Astrocyte (in vitro differentiated cells and primary cell): ENCODE results near the gene TFAP2D. TPM values are rescaled to one million over a fixed set of nuclear protein-coding genes. Genes with fewer than 3 reads are reported as not detected.

Experiments used
- DNase-seq: peaks from one replicate; pipeline ENCODE4 v3.0.0-alpha.2; 2010; ENCODE audit warnings: low read depth
- FAIRE-seq: peaks from 2 replicates; lab custom pipeline; 2011; peaks lifted over from hg19 to GRCh38; lab: Jason Lieb, UNC
- H2AFZ ChIP-seq: 2 replicates; pipeline ENCODE4 v1.6.0; 2012; ENCODE audit warnings: low read depth, low read length, inconsistent platforms
- H3K27ac ChIP-seq: 2 replicates; pipeline ENCODE4 v1.5.1; 2011; ENCODE audit warnings: low read depth, low read length, inconsistent platforms
- H3K27me3 ChIP-seq: 2 replicates; pipeline ENCODE4 v1.6.0; 2011; ENCODE audit warnings: low read length, inconsistent platforms; ENCODE audit not compliant: insufficient read depth
- H3K36me3 ChIP-seq: 2 replicates; pipeline ENCODE4 v1.5.1; 2011; ENCODE audit warnings: low read length, inconsistent platforms; ENCODE audit not compliant: insufficient read depth
- H3K4me1 ChIP-seq: 2 replicates; pipeline ENCODE4 v1.5.1; 2011; ENCODE audit warnings: low read length, inconsistent platforms; ENCODE audit not compliant: insufficient read depth
- H3K4me2 ChIP-seq: 2 replicates; pipeline ENCODE4 v1.6.0; 2012; ENCODE audit warnings: low read length, inconsistent platforms
- H3K4me3 ChIP-seq: 2 replicates; pipeline ENCODE4 v1.5.1; 2011; ENCODE audit warnings: low read depth, mild to moderate bottlenecking, low read length, inconsistent platforms; ENCODE audit not compliant: insufficient read depth
- H3K79me2 ChIP-seq: 2 replicates; pipeline ENCODE4 v1.6.0; 2012; ENCODE audit warnings: mild to moderate bottlenecking, low read length, inconsistent platforms; ENCODE audit not compliant: insufficient read depth
- H3K9ac ChIP-seq: 2 replicates; pipeline ENCODE4 v1.6.0; 2012; ENCODE audit warnings: mild to moderate bottlenecking, low read length, inconsistent platforms
- H3K9me3 ChIP-seq: 2 replicates; pipeline ENCODE4 v1.5.1; 2012; ENCODE audit warnings: low read depth, mild to moderate bottlenecking, low read length, inconsistent platforms; ENCODE audit not compliant: insufficient read depth
- H4K20me1 ChIP-seq: 2 replicates; pipeline ENCODE4 v1.6.0; 2012; ENCODE audit warnings: low read length, inconsistent platforms; ENCODE audit not compliant: insufficient read depth
- H3K27ac Mint-ChIP-seq: one replicate; pipeline ENCODE4 v1.8.0; 2021; ENCODE audit warnings: mild to moderate bottlenecking, mixed read lengths; ENCODE audit not compliant: unreplicated experiment
- H3K27me3 Mint-ChIP-seq: one replicate; pipeline ENCODE4 v1.8.0; 2021; ENCODE audit warnings: low read depth, mixed read lengths; ENCODE audit not compliant: unreplicated experiment
- H3K36me3 Mint-ChIP-seq: one replicate; pipeline ENCODE4 v1.8.0; 2021; ENCODE audit warnings: low read depth, mixed read lengths; ENCODE audit not compliant: unreplicated experiment
- H3K4me1 Mint-ChIP-seq: one replicate; pipeline ENCODE4 v1.8.0; 2021; ENCODE audit warnings: low read depth, mixed read lengths; ENCODE audit not compliant: unreplicated experiment
- H3K4me3 Mint-ChIP-seq: one replicate; pipeline ENCODE4 v1.8.0; 2021; ENCODE audit warnings: mild to moderate bottlenecking, moderate library complexity, mixed read lengths; ENCODE audit not compliant: unreplicated experiment
- H3K9me3 Mint-ChIP-seq: one replicate; pipeline ENCODE4 v1.8.0; 2021; ENCODE audit warnings: mild to moderate bottlenecking, mixed read lengths; ENCODE audit not compliant: unreplicated experiment
- CTCF ChIP-seq: IDR thresholded peaks from 2 replicates; pipeline ENCODE4 v1.5.1; 2011; ENCODE audit warnings: low read depth, mild to moderate bottlenecking, inconsistent platforms, low read length, moderate library complexity; ENCODE audit not compliant: insufficient read depth
- EZH2 ChIP-seq: IDR thresholded peaks from 2 replicates; pipeline ENCODE4 v1.6.1; 2012; ENCODE audit warnings: mild to moderate bottlenecking, low read length, inconsistent platforms; ENCODE audit not compliant: insufficient read depth
- total RNA-seq: library from RNA; stranded (reverse); gene quantifications from 2 replicates; pipeline ENCODE4 v1.2.1, GENCODE V29; 2021

TFAP2D gene
- total RNA-seq, 1 donor from 2014 or later: not detected

GRCh38 chr6:50795574-50795973 is 82.2 kb downstream of the TFAP2D start:
- no peak for FAIRE-seq
- H3K27me3 ChIP-seq: no peaks in the 10 kb centered on the region
- no peaks in the 10 kb centered on the region for H3K9me3 ChIP-seq
- H2AFZ ChIP-seq: no peak overlapping the region
- H3K27me3 Mint-ChIP-seq: peaks cover 9% of the 10 kb centered on the region
- no peak overlapping the region for H3K9ac ChIP-seq
- TF ChIP-seq CTCF (no peak), EZH2 (no peak)
- no peaks in the 10 kb centered on the region for H3K36me3 ChIP-seq
- no peaks in the 10 kb centered on the region for H4K20me1 ChIP-seq
- H3K36me3 Mint-ChIP-seq: no peaks in the 10 kb centered on the region
- H3K4me1 ChIP-seq: no peaks in the 10 kb centered on the region
- no peak overlapping the region for H3K4me3 ChIP-seq
- H3K79me2 ChIP-seq: no peaks in the 10 kb centered on the region
- DNase-seq: no peak
- no peak overlapping the region for H3K27ac ChIP-seq
- no peaks in the 10 kb centered on the region for H3K9me3 Mint-ChIP-seq
- H3K4me3 Mint-ChIP-seq: no peak overlapping the region
- no peaks in the 10 kb centered on the region for H3K4me1 Mint-ChIP-seq
- H3K27ac Mint-ChIP-seq: no peak overlapping the region
- no peak overlapping the region for H3K4me2 ChIP-seq

GRCh38 chr6:50804283-50804682 is 91.0 kb downstream of the TFAP2D start:
- H3K9me3 Mint-ChIP-seq: peaks cover under 1% of the 10 kb centered on the region
- no peak overlapping the region for H3K4me3 Mint-ChIP-seq
- H3K4me1 Mint-ChIP-seq: no peaks in the 10 kb centered on the region
- Histone ChIP-seq H3K4me2 (no peak overlapping the region), H3K4me3 (no peak overlapping the region), H3K27ac (no peak overlapping the region), H3K9ac (no peak overlapping the region), H2AFZ (no peak overlapping the region), H3K9me3 (no peaks in the 10 kb centered on the region), H3K4me1 (no peaks in the 10 kb centered on the region), H4K20me1 (no peaks in the 10 kb centered on the region), H3K79me2 (no peaks in the 10 kb centered on the region), H3K36me3 (no peaks in the 10 kb centered on the region), H3K27me3 (no peaks in the 10 kb centered on the region)
- TF ChIP-seq CTCF (no peak), EZH2 (no peak)
- no peak for FAIRE-seq
- H3K36me3 Mint-ChIP-seq: no peaks in the 10 kb centered on the region
- H3K27me3 Mint-ChIP-seq: no peaks in the 10 kb centered on the region
- no peak overlapping the region for H3K27ac Mint-ChIP-seq
- DNase-seq: no peak

GRCh38 chr6:50807035-50807434 is 93.7 kb downstream of the TFAP2D start:
- H3K4me1 ChIP-seq: no peaks in the 10 kb centered on the region
- no peaks in the 10 kb centered on the region for H3K36me3 ChIP-seq
- DNase-seq (no peak), FAIRE-seq (no peak)
- no peaks in the 10 kb centered on the region for H3K9me3 ChIP-seq
- no peak overlapping the region for H2AFZ ChIP-seq
- Mint-ChIP-seq H3K9me3 (peaks cover 5% of the 10 kb centered on the region), H3K4me3 (no peak overlapping the region), H3K36me3 (no peaks in the 10 kb centered on the region), H3K4me1 (no peaks in the 10 kb centered on the region), H3K27me3 (peaks cover 3% of the 10 kb centered on the region), H3K27ac (no peak overlapping the region)
- no peaks in the 10 kb centered on the region for H3K27me3 ChIP-seq
- no peak overlapping the region for H3K4me3 ChIP-seq
- H3K9ac ChIP-seq: no peak overlapping the region
- no peaks in the 10 kb centered on the region for H3K79me2 ChIP-seq
- H4K20me1 ChIP-seq: no peaks in the 10 kb centered on the region
- H3K27ac ChIP-seq: no peak overlapping the region
- no peak for TF ChIP-seq EZH2
- TF ChIP-seq CTCF: no peak
- H3K4me2 ChIP-seq: no peak overlapping the region
